AG09319 (cell line): Measurements from ENCODE around the gene SPATA25.

Source experiments
- DNase-seq: peaks from one replicate; pipeline ENCODE4 v3.0.0-alpha.2; 2010; ENCODE audit warnings: low read depth; ENCODE audit errors: extremely low read depth
- TF ChIP-seq, protein P1 (sequence below): IDR thresholded peaks from 2 replicates; pipeline ENCODE4 v1.5.1; 2011; ENCODE audit warnings: low read depth, mild to moderate bottlenecking, inconsistent platforms, low read length, moderate library complexity

Gene SPATA25

DNA sequence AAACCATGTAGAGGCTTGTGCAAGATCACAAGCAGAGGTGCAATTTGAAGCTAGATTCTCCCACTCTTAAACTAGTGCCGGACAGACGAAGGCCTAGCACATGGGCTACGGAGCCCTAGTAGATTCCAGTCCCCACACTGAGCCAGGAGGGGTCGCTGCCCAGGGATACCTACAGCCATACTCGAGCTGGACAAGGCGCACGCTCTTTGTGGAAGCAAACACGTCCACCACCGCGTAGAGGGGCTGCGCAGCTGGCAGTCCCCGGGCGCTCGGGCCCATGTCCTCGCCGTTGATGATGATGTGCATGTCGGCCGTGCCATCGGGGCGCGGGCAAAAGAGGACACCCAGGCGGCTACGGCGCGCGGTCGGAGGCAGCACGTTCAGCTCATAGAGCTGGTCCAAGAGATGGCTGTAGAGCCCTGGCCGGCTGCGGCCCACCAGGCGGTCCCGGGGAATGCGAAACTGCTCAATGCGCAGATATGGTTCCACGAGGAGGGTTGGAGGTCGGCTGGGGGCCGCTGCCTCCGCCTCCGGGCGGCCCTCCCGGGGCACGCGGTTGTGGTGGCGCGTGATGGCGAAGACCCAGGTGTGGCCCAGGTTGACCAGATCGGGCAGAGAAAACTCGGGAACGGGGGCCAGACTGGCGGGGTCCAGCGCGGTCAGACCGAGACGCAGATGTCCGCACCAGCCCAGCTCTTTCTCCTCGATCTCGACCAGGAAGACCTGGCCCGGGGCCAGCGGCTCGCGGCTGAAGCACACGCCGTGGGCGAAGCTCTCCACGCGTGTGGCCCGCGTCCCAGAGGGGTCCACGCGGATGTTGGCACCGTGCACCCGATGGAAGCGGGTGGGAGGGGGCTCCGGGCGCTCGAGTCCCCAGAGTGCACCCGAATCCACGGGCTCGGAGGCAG lies 2.9 kb upstream of the SPATA25 start:
- peak; percentile 48 for DNase-seq
- TF ChIP-seq, protein P1, sequence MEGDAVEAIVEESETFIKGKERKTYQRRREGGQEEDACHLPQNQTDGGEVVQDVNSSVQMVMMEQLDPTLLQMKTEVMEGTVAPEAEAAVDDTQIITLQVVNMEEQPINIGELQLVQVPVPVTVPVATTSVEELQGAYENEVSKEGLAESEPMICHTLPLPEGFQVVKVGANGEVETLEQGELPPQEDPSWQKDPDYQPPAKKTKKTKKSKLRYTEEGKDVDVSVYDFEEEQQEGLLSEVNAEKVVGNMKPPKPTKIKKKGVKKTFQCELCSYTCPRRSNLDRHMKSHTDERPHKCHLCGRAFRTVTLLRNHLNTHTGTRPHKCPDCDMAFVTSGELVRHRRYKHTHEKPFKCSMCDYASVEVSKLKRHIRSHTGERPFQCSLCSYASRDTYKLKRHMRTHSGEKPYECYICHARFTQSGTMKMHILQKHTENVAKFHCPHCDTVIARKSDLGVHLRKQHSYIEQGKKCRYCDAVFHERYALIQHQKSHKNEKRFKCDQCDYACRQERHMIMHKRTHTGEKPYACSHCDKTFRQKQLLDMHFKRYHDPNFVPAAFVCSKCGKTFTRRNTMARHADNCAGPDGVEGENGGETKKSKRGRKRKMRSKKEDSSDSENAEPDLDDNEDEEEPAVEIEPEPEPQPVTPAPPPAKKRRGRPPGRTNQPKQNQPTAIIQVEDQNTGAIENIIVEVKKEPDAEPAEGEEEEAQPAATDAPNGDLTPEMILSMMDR, result peak; percentile 80

DNA sequence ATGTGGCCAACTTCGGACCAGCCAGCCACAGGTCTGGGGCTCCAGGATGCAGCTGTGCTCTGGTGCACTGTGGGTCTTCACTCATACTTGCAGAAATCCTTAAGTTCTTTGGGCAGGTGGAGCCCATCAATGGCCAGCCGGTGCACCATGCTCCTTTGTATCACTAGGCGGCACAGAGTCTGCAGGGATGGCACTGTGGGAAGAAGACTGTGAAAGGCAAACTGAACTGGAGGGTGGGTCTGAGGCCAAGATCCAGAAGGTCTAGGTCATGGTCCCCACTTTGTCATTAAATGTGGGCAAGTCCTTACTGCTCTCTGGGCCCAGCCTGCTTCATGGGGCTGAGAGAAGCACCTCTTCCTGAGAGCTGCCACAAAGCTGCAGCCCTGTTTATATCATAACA lies 1.3 kb upstream of the SPATA25 start:
- TF ChIP-seq, protein P1, result no peak

DNA sequence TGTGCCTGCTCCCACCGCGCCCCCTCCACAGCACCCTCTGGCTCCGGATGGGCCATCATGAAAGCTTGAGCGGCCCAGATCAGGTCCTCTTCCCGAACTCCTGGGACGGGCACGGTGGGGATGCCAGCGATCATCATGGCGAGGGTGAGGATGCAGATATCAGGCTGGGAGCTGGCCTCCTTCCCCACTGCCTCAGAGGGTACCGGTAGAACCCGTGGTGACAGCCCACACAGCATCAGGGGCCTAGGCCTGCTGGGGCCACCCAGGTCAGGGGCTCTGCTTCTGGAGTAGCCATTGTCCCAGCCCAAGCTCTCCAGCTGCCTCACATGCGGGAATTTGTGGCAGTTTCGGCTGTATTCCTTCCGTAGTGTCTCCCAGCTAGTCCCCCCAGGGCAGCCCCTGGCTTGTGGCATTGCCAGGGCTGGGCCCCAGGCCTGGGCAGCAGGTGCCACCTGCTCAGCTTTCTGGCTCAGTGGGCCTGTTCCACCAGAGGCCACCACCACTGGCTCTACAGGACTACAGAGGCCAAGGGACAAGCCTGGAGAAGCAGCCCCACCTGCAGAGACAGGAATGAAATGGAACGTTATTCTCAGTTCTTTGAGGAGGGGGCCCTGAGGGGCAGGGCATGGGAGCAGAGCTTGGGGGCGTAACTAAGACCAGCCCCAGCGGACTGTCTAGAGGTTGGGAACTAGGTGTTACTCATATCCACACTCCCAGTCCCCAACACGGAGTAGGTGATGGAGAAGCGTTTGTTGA lies 654 bp downstream of the SPATA25 start:
- DNase-seq, result no peak
- TF ChIP-seq, protein P1, result no peak

More for the DNA sequence above, 1.3 kb upstream of the SPATA25 start:
- DNase-seq, result no peak

DNA sequence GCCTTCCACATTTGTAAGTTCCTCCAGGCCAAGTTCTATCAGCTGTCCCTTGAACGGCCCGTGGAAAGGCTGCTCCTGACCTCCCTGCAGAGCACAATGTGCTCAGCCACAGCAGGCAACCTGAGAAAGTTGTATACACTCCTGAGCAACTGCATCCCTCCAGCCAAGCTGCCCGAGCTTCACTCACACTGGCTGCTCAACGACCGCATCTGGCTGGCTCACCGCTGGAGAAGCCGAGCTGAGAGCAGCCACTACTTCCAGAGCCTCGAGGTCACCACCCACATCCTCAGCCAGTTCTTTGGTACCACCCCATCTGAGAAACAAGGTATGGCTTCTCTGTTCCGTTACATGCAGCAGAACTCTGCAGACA lies 4.3 kb downstream of the SPATA25 start:
- TF ChIP-seq, protein P1, result no peak

DNA sequence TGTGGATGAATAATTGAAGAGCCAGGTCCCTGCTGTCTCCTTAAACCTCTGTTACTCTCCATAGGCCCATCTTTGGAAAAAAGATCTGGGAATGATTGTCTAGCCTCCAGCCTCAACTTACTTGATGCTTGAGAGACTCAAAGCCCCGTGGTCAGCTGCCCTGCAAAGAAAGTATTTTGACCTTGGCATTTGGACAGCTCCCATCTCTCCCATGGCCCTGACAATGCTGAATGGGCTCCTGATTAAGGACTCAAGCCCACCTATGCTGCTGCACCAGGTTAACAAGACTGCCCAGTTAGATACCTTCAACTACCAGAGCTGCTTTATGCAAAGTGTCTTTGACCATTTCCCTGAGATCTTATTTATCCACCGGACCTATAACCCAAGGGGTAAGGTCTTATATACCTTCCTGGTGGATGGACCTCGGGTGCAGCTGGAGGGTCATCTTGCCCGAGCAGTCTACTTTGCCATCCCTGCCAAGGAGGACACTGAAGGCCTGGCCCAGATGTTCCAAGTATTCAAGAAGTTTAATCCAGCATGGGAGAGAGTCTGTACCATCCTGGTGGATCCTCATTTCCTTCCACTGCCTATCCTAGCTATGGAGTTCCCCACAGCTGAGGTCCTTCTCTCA lies 4.8 kb downstream of the SPATA25 start:
- TF ChIP-seq, protein P1, result no peak
- DNase-seq, result no peak

More for the DNA sequence above, 4.3 kb downstream of the SPATA25 start:
- no peak for DNase-seq

DNA sequence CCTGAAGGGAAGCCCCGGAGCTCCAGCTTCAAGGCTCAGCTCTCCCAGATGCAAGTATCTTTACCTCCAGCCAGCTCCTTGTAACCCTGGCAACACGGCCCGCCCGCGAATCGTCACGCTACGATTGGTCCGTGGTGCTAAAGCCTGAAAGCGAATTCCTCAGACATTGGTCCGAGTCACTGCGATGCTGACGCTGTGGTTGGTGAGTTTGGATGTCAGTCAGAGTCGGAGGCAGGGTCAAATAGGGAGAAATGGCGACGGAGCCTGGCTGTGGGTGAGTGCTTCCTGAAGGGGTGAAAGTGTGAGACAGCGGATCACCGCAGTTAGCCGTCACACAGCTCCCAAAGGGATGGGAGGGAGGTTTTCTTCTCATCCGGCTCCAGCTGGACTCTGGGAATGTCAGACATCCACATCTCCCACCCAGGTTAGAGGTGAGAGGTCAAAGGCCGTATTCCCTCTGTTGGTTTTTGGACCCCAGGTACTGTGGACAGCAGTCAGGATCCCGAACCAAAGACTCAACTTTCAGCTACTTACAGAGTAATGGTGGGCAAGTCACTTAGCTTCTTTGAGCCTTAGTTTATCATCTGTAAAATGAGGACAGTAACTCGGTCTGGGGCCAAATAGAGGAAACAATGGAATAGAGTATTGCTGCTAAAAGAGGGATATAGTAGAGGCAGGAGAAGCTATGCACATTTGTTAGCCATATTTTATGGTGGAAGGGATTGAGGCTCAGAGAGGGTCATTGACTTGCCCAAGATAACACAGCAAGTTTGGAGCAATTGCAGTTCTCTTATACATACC lies 6.2 kb downstream of the SPATA25 start, which contains the start of gene ZSWIM1:
ZSWIM1 (plus strand) TSS at position 240 of the 801 bp plus-strand sequence. CDS start 1,366 bp downstream, outside the sequence.
- TF ChIP-seq, protein P1, result no peak

More for the DNA sequence above, 6.2 kb downstream of the SPATA25 start, which contains the start of gene ZSWIM1:
- peak; percentile 98 for DNase-seq
